GM18868 (cell line): ENCODE results near the gene CDC42BPB.

Experiments
- ATAC-seq: cut with Tn5 transposase; IDR thresholded peaks from one replicate; pipeline ENCODE4 v1.9.1; 2021; ENCODE audit warnings: mild to moderate bottlenecking, moderate library complexity; ENCODE audit not compliant: unreplicated experiment

The CDC42BPB gene

GRCh38 chr14:103096387-103096786, 39.0 kb upstream of the CDC42BPB start:
- ATAC-seq = no peak

GRCh38 chr14:103095210-103095778, 37.9 kb upstream of the CDC42BPB start:
- no peak for ATAC-seq

- ATAC-seq = no peak
Measured at GRCh38 chr14:103094406-103095209, 37.3 kb upstream of the CDC42BPB start, which contains the start of gene EXOC3L4. Gene EXOC3L4 (plus strand): TSS chr14:103094725. CDS start chr14:103100220, 5,495 bp downstream.

- ATAC-seq = no peak
Measured at GRCh38 chr14:103093856-103094405, 36.6 kb upstream of the CDC42BPB start.

GRCh38 chr14:103091883-103092222, 34.5 kb upstream of the CDC42BPB start:
- no peak for ATAC-seq

- ATAC-seq = peak; percentile 72
Measured at GRCh38 chr14:103091041-103091882, 33.9 kb upstream of the CDC42BPB start.

GRCh38 chr14:103090481-103091020, 33.2 kb upstream of the CDC42BPB start:
- no peak for ATAC-seq

- ATAC-seq = no peak
Measured at GRCh38 chr14:103089386-103090335, 32.3 kb upstream of the CDC42BPB start.

GRCh38 chr14:103088921-103089320, 31.6 kb upstream of the CDC42BPB start:
- no peak for ATAC-seq

- ATAC-seq = no peak
Measured at GRCh38 chr14:103087343-103087835, 30.0 kb upstream of the CDC42BPB start.

GRCh38 chr14:103086771-103087342, 29.5 kb upstream of the CDC42BPB start:
- ATAC-seq = no peak

GRCh38 chr14:103085106-103086091, 28.1 kb upstream of the CDC42BPB start:
- no peak for ATAC-seq

GRCh38 chr14:103084021-103084919, 26.9 kb upstream of the CDC42BPB start, which contains the start of gene LBHD2:
Gene LBHD2 (plus strand): TSS chr14:103084210. CDS start chr14:103086013, 1,803 bp downstream.
- no peak for ATAC-seq

GRCh38 chr14:103081951-103082350, 24.6 kb upstream of the CDC42BPB start:
- ATAC-seq = no peak

GRCh38 chr14:103078860-103079587, 21.7 kb upstream of the CDC42BPB start:
- no peak for ATAC-seq

- peak; percentile 53 for ATAC-seq
Measured at GRCh38 chr14:103078420-103078749, 21.0 kb upstream of the CDC42BPB start.
